ENCODE data around the gene RAI2.

RAI2 gene

DNA sequence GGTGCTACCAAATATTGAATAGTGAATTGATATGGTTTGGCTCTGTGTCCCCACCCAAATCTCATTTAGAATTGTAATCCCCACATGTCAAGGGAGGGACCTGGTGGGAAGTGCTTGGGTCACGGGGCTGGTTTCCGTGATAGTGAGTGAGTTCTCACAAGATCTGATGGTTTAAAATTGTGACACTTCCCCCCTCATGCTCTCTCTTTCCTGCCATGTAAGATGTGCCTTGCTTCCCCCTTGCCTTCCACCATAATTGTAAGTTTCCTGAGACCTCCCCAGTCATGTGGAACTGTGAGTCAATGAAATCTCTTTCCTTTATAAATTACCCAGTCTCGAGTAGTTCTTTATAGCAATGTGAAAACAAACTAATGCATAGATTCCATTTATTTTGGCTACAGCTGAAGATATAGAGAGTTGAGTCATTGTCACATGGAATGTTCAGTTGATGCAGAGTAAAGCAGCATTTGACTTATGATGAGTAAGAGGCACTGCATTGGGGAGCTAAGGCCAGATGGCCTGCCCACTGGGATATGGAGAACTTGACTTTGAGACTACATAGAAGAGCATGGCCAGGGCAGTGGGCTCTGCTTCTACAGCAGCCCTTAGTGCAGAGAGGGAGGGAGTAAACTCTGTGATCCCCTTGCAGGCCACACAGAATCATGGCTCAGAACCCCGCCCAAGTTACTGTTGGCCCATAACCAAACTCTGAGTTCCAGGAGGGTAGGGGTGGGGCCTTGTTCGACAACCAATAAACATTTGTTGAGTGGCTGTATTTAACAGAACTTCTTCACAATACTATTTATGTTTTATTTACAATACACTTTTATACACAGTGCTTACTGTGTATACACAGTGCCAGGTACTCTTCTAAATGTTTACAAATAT, 34.2 kb downstream of the RAI2 start:
- H3K27me3 ChIP-seq (ENCODE audit: control insufficient read depth, insufficient read depth, low read length), result no peaks in the 10 kb centered on the region
- H3K4me1 ChIP-seq (ENCODE audit: control insufficient read depth, insufficient read depth, low read length), result peaks cover 7% of the 10 kb centered on the region
- no peaks in the 10 kb centered on the region for H3K36me3 ChIP-seq (ENCODE audit: insufficient read depth, low read length)
- no peak overlapping the region for H3K4me2 ChIP-seq (ENCODE audit: low read length)
- H3K9ac ChIP-seq (ENCODE audit: low read depth, low read length), result no peak overlapping the region
- no peaks in the 10 kb centered on the region for H3K9me3 ChIP-seq (replicated peaks; ENCODE audit: low read length)
- no peak overlapping the region for H3K4me3 ChIP-seq (ENCODE audit: low read length)

- Histone ChIP-seq H3K4me3 (ENCODE audit: low read length) (no peak overlapping the region), H3K36me3 (ENCODE audit: insufficient read depth, low read length) (no peaks in the 10 kb centered on the region), H3K27me3 (ENCODE audit: control insufficient read depth, insufficient read depth, low read length) (no peaks in the 10 kb centered on the region), H3K4me1 (ENCODE audit: control insufficient read depth, insufficient read depth, low read length) (peaks cover 7% of the 10 kb centered on the region), H3K9me3 (replicated peaks; ENCODE audit: low read length) (no peaks in the 10 kb centered on the region), H3K9ac (ENCODE audit: low read depth, low read length) (no peak overlapping the region), H3K4me2 (ENCODE audit: low read length) (no peak overlapping the region)
Measured at GRCh38 chrX:17824980-17825379, 36.1 kb downstream of the RAI2 start.

DNA sequence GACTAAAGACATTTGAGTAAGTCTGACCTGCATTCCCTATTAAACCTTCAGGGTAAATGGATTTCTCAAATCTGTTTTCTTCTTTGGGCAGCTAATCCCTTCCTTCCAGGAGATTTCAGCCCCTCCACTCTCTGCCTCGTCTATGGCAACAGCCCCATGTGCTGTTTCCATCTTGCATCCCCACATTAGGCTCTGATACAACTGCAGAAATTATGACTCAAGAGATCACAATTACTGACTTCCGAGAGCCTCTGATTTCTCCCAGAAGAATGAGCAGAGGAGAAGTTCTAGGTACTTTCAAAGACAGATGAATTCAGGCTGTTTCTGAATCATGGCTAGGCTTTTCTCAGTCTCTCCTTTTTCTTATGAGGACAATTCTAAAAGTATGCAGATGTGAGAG, 38.7 kb downstream of the RAI2 start:
- Histone ChIP-seq H3K9ac (ENCODE audit: low read depth, low read length) (no peak overlapping the region), H3K27me3 (ENCODE audit: control insufficient read depth, insufficient read depth, low read length) (no peaks in the 10 kb centered on the region), H3K4me2 (ENCODE audit: low read length) (no peak overlapping the region), H3K4me1 (ENCODE audit: control insufficient read depth, insufficient read depth, low read length) (peaks cover 7% of the 10 kb centered on the region), H3K9me3 (replicated peaks; ENCODE audit: low read length) (no peaks in the 10 kb centered on the region), H3K4me3 (ENCODE audit: low read length) (no peak overlapping the region), H3K36me3 (ENCODE audit: insufficient read depth, low read length) (no peaks in the 10 kb centered on the region)

DNA sequence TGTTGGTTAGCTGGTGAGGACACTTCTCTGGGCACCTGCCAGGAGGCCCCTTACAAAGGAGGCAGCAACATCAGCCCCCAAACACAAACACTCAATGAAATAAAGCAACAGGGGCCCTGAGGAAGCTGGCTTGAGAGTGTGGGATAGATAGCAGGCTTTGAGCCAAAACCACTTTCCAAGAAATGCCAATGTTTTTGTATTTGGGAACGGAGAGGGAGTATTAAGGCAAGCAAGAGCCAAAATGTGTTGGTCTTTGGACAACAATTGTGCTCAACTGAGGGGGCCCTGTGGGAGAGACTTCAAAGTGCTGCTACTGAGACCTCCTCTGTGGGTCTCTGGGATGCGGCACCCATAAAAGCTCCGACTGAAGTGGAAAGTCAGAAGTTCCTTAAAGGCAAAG, 41.0 kb downstream of the RAI2 start:
- Histone ChIP-seq H3K9ac (ENCODE audit: low read depth, low read length) (no peak overlapping the region), H3K4me3 (ENCODE audit: low read length) (no peak overlapping the region), H3K27me3 (ENCODE audit: control insufficient read depth, insufficient read depth, low read length) (no peaks in the 10 kb centered on the region)

GRCh38 chrX:17818726-17819125, 42.4 kb downstream of the RAI2 start:
- no peak overlapping the region for H3K9ac ChIP-seq (ENCODE audit: low read depth, low read length)
- H3K4me3 ChIP-seq (ENCODE audit: low read length), result no peak overlapping the region
- H3K4me2 ChIP-seq (ENCODE audit: low read length), result no peak overlapping the region
- H3K4me1 ChIP-seq (ENCODE audit: control insufficient read depth, insufficient read depth, low read length), result peaks cover 9% of the 10 kb centered on the region
- H3K36me3 ChIP-seq (ENCODE audit: insufficient read depth, low read length), result no peaks in the 10 kb centered on the region
- H3K27me3 ChIP-seq (ENCODE audit: control insufficient read depth, insufficient read depth, low read length), result no peaks in the 10 kb centered on the region
- no peaks in the 10 kb centered on the region for H3K9me3 ChIP-seq (replicated peaks; ENCODE audit: low read length)

More for the DNA sequence above, 41.0 kb downstream of the RAI2 start:
- no peak overlapping the region for H3K4me2 ChIP-seq (ENCODE audit: low read length)
- no peaks in the 10 kb centered on the region for H3K9me3 ChIP-seq (replicated peaks; ENCODE audit: low read length)
- H3K36me3 ChIP-seq (ENCODE audit: insufficient read depth, low read length), result no peaks in the 10 kb centered on the region
- H3K4me1 ChIP-seq (ENCODE audit: control insufficient read depth, insufficient read depth, low read length), result no peaks in the 10 kb centered on the region

- H3K27me3 ChIP-seq (ENCODE audit: control insufficient read depth, insufficient read depth, low read length), result no peaks in the 10 kb centered on the region
- no peaks in the 10 kb centered on the region for H3K36me3 ChIP-seq (ENCODE audit: insufficient read depth, low read length)
- H3K4me3 ChIP-seq (ENCODE audit: low read length), result no peak overlapping the region
- no peaks in the 10 kb centered on the region for H3K9me3 ChIP-seq (replicated peaks; ENCODE audit: low read length)
- H3K4me1 ChIP-seq (ENCODE audit: control insufficient read depth, insufficient read depth, low read length), result peaks cover 14% of the 10 kb centered on the region
- no peak overlapping the region for H3K4me2 ChIP-seq (ENCODE audit: low read length)
- H3K9ac ChIP-seq (ENCODE audit: low read depth, low read length), result no peak overlapping the region
Measured at GRCh38 chrX:17817251-17817650, 43.8 kb downstream of the RAI2 start.

- Histone ChIP-seq H3K9me3 (replicated peaks; ENCODE audit: low read length) (no peaks in the 10 kb centered on the region), H3K27me3 (ENCODE audit: control insufficient read depth, insufficient read depth, low read length) (no peaks in the 10 kb centered on the region), H3K9ac (ENCODE audit: low read depth, low read length) (no peak overlapping the region), H3K4me2 (ENCODE audit: low read length) (peak overlapping the region; percentile 60), H3K4me3 (ENCODE audit: low read length) (no peak overlapping the region), H3K4me1 (ENCODE audit: control insufficient read depth, insufficient read depth, low read length) (peaks cover 14% of the 10 kb centered on the region), H3K36me3 (ENCODE audit: insufficient read depth, low read length) (no peaks in the 10 kb centered on the region)
Measured at GRCh38 chrX:17814557-17814956, 46.5 kb downstream of the RAI2 start.

DNA sequence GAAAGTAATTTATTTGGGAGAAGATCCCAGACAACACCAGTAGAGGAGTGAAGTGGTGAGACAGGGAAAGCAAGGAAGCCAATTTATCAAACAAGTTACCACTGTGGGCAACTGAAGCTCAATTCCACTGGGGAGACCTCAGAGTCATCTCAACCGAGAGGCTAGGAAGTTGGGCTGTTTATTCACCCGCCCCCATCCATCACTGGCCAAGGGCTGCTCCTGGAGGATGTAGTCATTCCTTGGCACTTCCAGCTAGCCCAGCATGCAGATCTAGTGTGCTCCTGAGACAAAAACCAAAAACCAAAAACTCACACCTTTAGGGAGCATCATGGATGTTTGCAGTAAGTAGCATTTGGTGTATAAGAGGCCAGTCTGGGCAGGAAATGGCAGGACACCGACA, 47.0 kb downstream of the RAI2 start:
- peak overlapping the region; percentile 60 for H3K4me2 ChIP-seq (ENCODE audit: low read length)
- H3K9me3 ChIP-seq (replicated peaks; ENCODE audit: low read length), result no peaks in the 10 kb centered on the region
- peaks cover 14% of the 10 kb centered on the region for H3K4me1 ChIP-seq (ENCODE audit: control insufficient read depth, insufficient read depth, low read length)
- no peaks in the 10 kb centered on the region for H3K36me3 ChIP-seq (ENCODE audit: insufficient read depth, low read length)
- no peak overlapping the region for H3K4me3 ChIP-seq (ENCODE audit: low read length)
- H3K9ac ChIP-seq (ENCODE audit: low read depth, low read length), result no peak overlapping the region
- H3K27me3 ChIP-seq (ENCODE audit: control insufficient read depth, insufficient read depth, low read length), result peaks cover 2% of the 10 kb centered on the region

GRCh38 chrX:17813277-17813676, 47.8 kb downstream of the RAI2 start:
- Histone ChIP-seq H3K9ac (ENCODE audit: low read depth, low read length) (no peak overlapping the region), H3K36me3 (ENCODE audit: insufficient read depth, low read length) (no peaks in the 10 kb centered on the region), H3K27me3 (ENCODE audit: control insufficient read depth, insufficient read depth, low read length) (peaks cover 4% of the 10 kb centered on the region), H3K4me3 (ENCODE audit: low read length) (no peak overlapping the region), H3K9me3 (replicated peaks; ENCODE audit: low read length) (no peaks in the 10 kb centered on the region), H3K4me1 (ENCODE audit: control insufficient read depth, insufficient read depth, low read length) (peaks cover 14% of the 10 kb centered on the region), H3K4me2 (ENCODE audit: low read length) (no peak overlapping the region)

- H3K9ac ChIP-seq (ENCODE audit: low read depth, low read length), result no peak overlapping the region
- no peak overlapping the region for H3K4me3 ChIP-seq (ENCODE audit: low read length)
- H3K9me3 ChIP-seq (replicated peaks; ENCODE audit: low read length), result no peaks in the 10 kb centered on the region
- no peaks in the 10 kb centered on the region for H3K36me3 ChIP-seq (ENCODE audit: insufficient read depth, low read length)
- H3K27me3 ChIP-seq (ENCODE audit: control insufficient read depth, insufficient read depth, low read length), result peaks cover 4% of the 10 kb centered on the region
- H3K4me1 ChIP-seq (ENCODE audit: control insufficient read depth, insufficient read depth, low read length), result peaks cover 14% of the 10 kb centered on the region
- H3K4me2 ChIP-seq (ENCODE audit: low read length), result no peak overlapping the region
Measured at GRCh38 chrX:17812763-17813162, 48.3 kb downstream of the RAI2 start.

GRCh38 chrX:17809984-17810383, 51.1 kb downstream of the RAI2 start:
- no peak overlapping the region for H3K9ac ChIP-seq (ENCODE audit: low read depth, low read length)
- H3K4me1 ChIP-seq (ENCODE audit: control insufficient read depth, insufficient read depth, low read length), result peaks cover 14% of the 10 kb centered on the region
- no peak overlapping the region for H3K4me2 ChIP-seq (ENCODE audit: low read length)
- no peaks in the 10 kb centered on the region for H3K9me3 ChIP-seq (replicated peaks; ENCODE audit: low read length)
- H3K4me3 ChIP-seq (ENCODE audit: low read length), result no peak overlapping the region
- H3K36me3 ChIP-seq (ENCODE audit: insufficient read depth, low read length), result no peaks in the 10 kb centered on the region
- peaks cover 4% of the 10 kb centered on the region for H3K27me3 ChIP-seq (ENCODE audit: control insufficient read depth, insufficient read depth, low read length)

GRCh38 chrX:17809273-17809672, 51.8 kb downstream of the RAI2 start:
- H3K4me1 ChIP-seq (ENCODE audit: control insufficient read depth, insufficient read depth, low read length), result peaks cover 11% of the 10 kb centered on the region
- H3K4me2 ChIP-seq (ENCODE audit: low read length), result no peak overlapping the region
- H3K27me3 ChIP-seq (ENCODE audit: control insufficient read depth, insufficient read depth, low read length), result peaks cover 4% of the 10 kb centered on the region
- no peak overlapping the region for H3K9ac ChIP-seq (ENCODE audit: low read depth, low read length)
- H3K4me3 ChIP-seq (ENCODE audit: low read length), result no peak overlapping the region
- H3K36me3 ChIP-seq (ENCODE audit: insufficient read depth, low read length), result no peaks in the 10 kb centered on the region
- H3K9me3 ChIP-seq (replicated peaks; ENCODE audit: low read length), result no peaks in the 10 kb centered on the region

Data from skeletal muscle satellite cell (primary cell).